K562 (cell line): ENCODE measurements around the gene SSBP2.

Experiments used
- CTCF ChIP-seq, 3 experiments: IDR thresholded peaks in 2 of 3; conservative IDR thresholded peaks in 1 of 3; 2 replicates each; pipeline ENCODE4 v1.5.1; 2011 to 2012; ENCODE audit warnings: low read length in 3 of 3, mild to moderate bottlenecking in 3 of 3, control low read depth in 2 of 3, improper control_type of control experiment in 1 of 3, inconsistent platforms in 1 of 3, low read depth in 1 of 3, mixed read lengths in 1 of 3, moderate library complexity in 1 of 3; ENCODE audit not compliant: insufficient read depth in 2 of 3
- HCFC1 ChIP-seq: IDR thresholded peaks from 2 replicates; pipeline ENCODE4 v1.6.1; 2012; ENCODE audit warnings: low read depth, low read length, improper control_type of control experiment
- HMGXB4 ChIP-seq: sonication (generic); formaldehyde crosslinking; IDR thresholded peaks from 2 replicates; pipeline ENCODE4 v1.8.1; 2023; ENCODE audit warnings: mild to moderate bottlenecking, missing genetic modification reagents
- MAX ChIP-seq: sonication (generic); formaldehyde crosslinking; IDR thresholded peaks from 2 replicates; pipeline ENCODE4 v1.9.0; 2022; ENCODE audit warnings: mild to moderate bottlenecking, missing genetic modification reagents
- MTF1 ChIP-seq: fragments of 250-450 bp; sonication (Bioruptor Pico); IDR thresholded peaks from 2 replicates; pipeline ENCODE4 v1.9.0; 2021; ENCODE audit warnings: moderate library complexity, mild to moderate bottlenecking, inconsistent platforms, borderline replicate concordance
- RAD21 ChIP-seq, 2 experiments: fragments of 250-450 bp in 1 of 2; fragments of 450-650 bp in 1 of 2; sonication (Bioruptor Pico) in 1 of 2; formaldehyde crosslinking in 1 of 2; IDR thresholded peaks in 1 of 2; conservative IDR thresholded peaks in 1 of 2; 2 replicates each; pipeline versions ENCODE4 v1.4.0 to v1.8.0; 2020 to 2022; ENCODE audit warnings: mild to moderate bottlenecking in 2 of 2, moderate library complexity in 1 of 2
- SPI1 ChIP-seq: IDR thresholded peaks from 2 replicates; pipeline ENCODE4 v1.6.1; 2011; ENCODE audit warnings: low read depth, low read length, control low read depth, borderline replicate concordance
- ZBTB33 ChIP-seq: sonication (generic); formaldehyde crosslinking; IDR thresholded peaks from 2 replicates; pipeline ENCODE4 v1.8.1; 2023; ENCODE audit warnings: mild to moderate bottlenecking, missing genetic modification reagents
- ZNF24 ChIP-seq: fragments of 450-650 bp; IDR thresholded peaks from 2 replicates; pipeline ENCODE4 v1.6.1; 2016
- ZNF398 ChIP-seq: fragments of 250-450 bp; sonication (Bioruptor Pico); IDR thresholded peaks from 2 replicates; pipeline ENCODE4 v1.8.0; 2021; ENCODE audit warnings: moderate library complexity, mild to moderate bottlenecking, inconsistent platforms

- TF ChIP-seq CTCF (IDR thresholded peaks at IDR 0.05 in 2 of 3, conservative IDR thresholded peaks at IDR 0.05 in 1 of 3; ENCODE audit: insufficient read depth in 2 of 3, low read depth in 1 of 3, low read length in 3 of 3) = no peak
- no peak for TF ChIP-seq ZNF398 (CRISPR knock-in tag)
- no peak for TF ChIP-seq ZNF24
- TF ChIP-seq SPI1 = no peak
- TF ChIP-seq MAX = no peak
- no peak for TF ChIP-seq HCFC1
- TF ChIP-seq HMGXB4 (CRISPR knock-in tag) = no peak
- TF ChIP-seq MTF1 (CRISPR knock-in tag) = no peak
- TF ChIP-seq ZBTB33 (CRISPR knock-in tag) = no peak
- no peak for TF ChIP-seq RAD21 (CRISPR knock-in tag; conservative IDR thresholded peaks at IDR 0.05 in 1 of 2, IDR thresholded peaks at IDR 0.05 in 1 of 2)
Observed at GRCh38 chr5:81554647-81555046, 196.2 kb downstream of the SSBP2 start.
